ENCODE measurements around the gene METTL9. TPM values are rescaled to one million over a fixed set of nuclear protein-coding genes. Genes with fewer than 3 reads are reported as not detected.

The METTL9 gene
- total and polyA plus RNA-seq, 9 donors: 89.6 to 126 (median 97.1) TPM

GRCh38 chr16:21590287-21590686 is 9.1 kb upstream of the METTL9 start:
- no peaks in the 10 kb centered on the region for H3K36me3 ChIP-seq (ENCODE audit: control insufficient read depth, insufficient read depth, low read length)
- DNase-seq: no peak
- H3K4me3 ChIP-seq (ENCODE audit: low read length): no peak overlapping the region
- H3K27ac ChIP-seq (ENCODE audit: low read length): no peak overlapping the region
- no peaks in the 10 kb centered on the region for H3K9me3 ChIP-seq (replicated peaks; ENCODE audit: control insufficient read depth, low read depth, low read length)
- WGBS (ENCODE audit: insufficient coverage): 71% methylated on average over 1 of the region's 2 CpGs
- peaks cover 2% of the 10 kb centered on the region for H3K4me1 ChIP-seq (ENCODE audit: control insufficient read depth, insufficient read depth, low read length)
- no peaks in the 10 kb centered on the region for H3K27me3 ChIP-seq (ENCODE audit: control insufficient read depth, insufficient read depth, low read length)

GRCh38 chr16:21590796-21591195 is 8.6 kb upstream of the METTL9 start:
- Histone ChIP-seq H3K27me3 (ENCODE audit: control insufficient read depth, insufficient read depth, low read length) (no peaks in the 10 kb centered on the region), H3K9me3 (replicated peaks; ENCODE audit: control insufficient read depth, low read depth, low read length) (no peaks in the 10 kb centered on the region), H3K27ac (ENCODE audit: low read length) (no peak overlapping the region), H3K36me3 (ENCODE audit: control insufficient read depth, insufficient read depth, low read length) (no peaks in the 10 kb centered on the region), H3K4me1 (ENCODE audit: control insufficient read depth, insufficient read depth, low read length) (peaks cover 2% of the 10 kb centered on the region), H3K4me3 (ENCODE audit: low read length) (no peak overlapping the region)
- WGBS (ENCODE audit: insufficient coverage): no CpG with 5 or more reads among the region's 2 CpGs
- no peak for DNase-seq

- WGBS (ENCODE audit: insufficient coverage): 89% methylated on average over 9 of the region's 9 CpGs
- Histone ChIP-seq H3K36me3 (ENCODE audit: control insufficient read depth, insufficient read depth, low read length) (no peaks in the 10 kb centered on the region), H3K27ac (ENCODE audit: low read length) (no peak overlapping the region), H3K9me3 (replicated peaks; ENCODE audit: control insufficient read depth, low read depth, low read length) (no peaks in the 10 kb centered on the region), H3K27me3 (ENCODE audit: control insufficient read depth, insufficient read depth, low read length) (no peaks in the 10 kb centered on the region), H3K4me3 (ENCODE audit: low read length) (no peak overlapping the region), H3K4me1 (ENCODE audit: control insufficient read depth, insufficient read depth, low read length) (peaks cover 2% of the 10 kb centered on the region)
- no peak for DNase-seq
These were observed 7.2 kb upstream of the METTL9 start for GRCh38 chr16:21592191-21592590.

- peaks cover 5% of the 10 kb centered on the region for H3K4me1 ChIP-seq (ENCODE audit: control insufficient read depth, insufficient read depth, low read length)
- DNase-seq: no peak
- H3K9me3 ChIP-seq (replicated peaks; ENCODE audit: control insufficient read depth, low read depth, low read length): no peaks in the 10 kb centered on the region
- no peak overlapping the region for H3K27ac ChIP-seq (ENCODE audit: low read length)
- WGBS (ENCODE audit: insufficient coverage): no CpG with 5 or more reads among the region's 7 CpGs
- H3K4me3 ChIP-seq (ENCODE audit: low read length): no peak overlapping the region
- H3K36me3 ChIP-seq (ENCODE audit: control insufficient read depth, insufficient read depth, low read length): no peaks in the 10 kb centered on the region
- H3K27me3 ChIP-seq (ENCODE audit: control insufficient read depth, insufficient read depth, low read length): no peaks in the 10 kb centered on the region
These were observed 5.7 kb upstream of the METTL9 start for GRCh38 chr16:21593530-21594289.

GRCh38 chr16:21597561-21598030 is 1.8 kb upstream of the METTL9 start:
- 79% methylated on average over 2 of the region's 2 CpGs for WGBS (ENCODE audit: insufficient coverage)
- H3K4me3 ChIP-seq (ENCODE audit: low read length): no peak overlapping the region
- DNase-seq: no peak
- H3K27ac ChIP-seq (ENCODE audit: low read length): no peak overlapping the region
- peaks cover 4% of the 10 kb centered on the region for H3K4me1 ChIP-seq (ENCODE audit: control insufficient read depth, insufficient read depth, low read length)
- H3K27me3 ChIP-seq (ENCODE audit: control insufficient read depth, insufficient read depth, low read length): no peaks in the 10 kb centered on the region
- no peaks in the 10 kb centered on the region for H3K36me3 ChIP-seq (ENCODE audit: control insufficient read depth, insufficient read depth, low read length)
- no peaks in the 10 kb centered on the region for H3K9me3 ChIP-seq (replicated peaks; ENCODE audit: control insufficient read depth, low read depth, low read length)

GRCh38 chr16:21598206-21598605 is 1.2 kb upstream of the METTL9 start:
- peak overlapping the region; percentile 95 for H3K27ac ChIP-seq (ENCODE audit: low read length)
- peaks cover 4% of the 10 kb centered on the region for H3K4me1 ChIP-seq (ENCODE audit: control insufficient read depth, insufficient read depth, low read length)
- WGBS (ENCODE audit: insufficient coverage): 100% methylated on average over 5 of the region's 12 CpGs
- no peak for DNase-seq
- H3K9me3 ChIP-seq (replicated peaks; ENCODE audit: control insufficient read depth, low read depth, low read length): no peaks in the 10 kb centered on the region
- H3K36me3 ChIP-seq (ENCODE audit: control insufficient read depth, insufficient read depth, low read length): no peaks in the 10 kb centered on the region
- H3K4me3 ChIP-seq (ENCODE audit: low read length): no peak overlapping the region
- H3K27me3 ChIP-seq (ENCODE audit: control insufficient read depth, insufficient read depth, low read length): no peaks in the 10 kb centered on the region

GRCh38 chr16:21598701-21599121 is 666 bp upstream of the METTL9 start:
- no peaks in the 10 kb centered on the region for H3K36me3 ChIP-seq (ENCODE audit: control insufficient read depth, insufficient read depth, low read length)
- DNase-seq: no peak

GRCh38 chr16:21600031-21600773 is 825 bp downstream of the METTL9 start:
- peak overlapping the region; percentile 69 for H3K4me3 ChIP-seq (ENCODE audit: low read length)
- under 1% methylated on average over 41 of the region's 52 CpGs for WGBS (ENCODE audit: insufficient coverage)
- H3K4me1 ChIP-seq (ENCODE audit: control insufficient read depth, insufficient read depth, low read length): peaks cover 4% of the 10 kb centered on the region
- peaks cover 2% of the 10 kb centered on the region for H3K36me3 ChIP-seq (ENCODE audit: control insufficient read depth, insufficient read depth, low read length)
- H3K27ac ChIP-seq (ENCODE audit: low read length): peak overlapping the region; percentile 71
- H3K9me3 ChIP-seq (replicated peaks; ENCODE audit: control insufficient read depth, low read depth, low read length): no peaks in the 10 kb centered on the region
- DNase-seq: peak; percentile 35
- no peaks in the 10 kb centered on the region for H3K27me3 ChIP-seq (ENCODE audit: control insufficient read depth, insufficient read depth, low read length)

More at GRCh38 chr16:21598701-21599121, 666 bp upstream of the METTL9 start:
- Histone ChIP-seq H3K9me3 (replicated peaks; ENCODE audit: control insufficient read depth, low read depth, low read length) (no peaks in the 10 kb centered on the region), H3K4me1 (ENCODE audit: control insufficient read depth, insufficient read depth, low read length) (peaks cover 4% of the 10 kb centered on the region), H3K27me3 (ENCODE audit: control insufficient read depth, insufficient read depth, low read length) (no peaks in the 10 kb centered on the region), H3K27ac (ENCODE audit: low read length) (peak overlapping the region; percentile 95), H3K4me3 (ENCODE audit: low read length) (peak overlapping the region; percentile 85)
- WGBS (ENCODE audit: insufficient coverage): 2% methylated on average over 11 of the region's 13 CpGs

GRCh38 chr16:21602785-21603184 is 3.4 kb downstream of the METTL9 start:
- Histone ChIP-seq H3K27ac (ENCODE audit: low read length) (no peak overlapping the region), H3K36me3 (ENCODE audit: control insufficient read depth, insufficient read depth, low read length) (peaks cover 2% of the 10 kb centered on the region), H3K4me1 (ENCODE audit: control insufficient read depth, insufficient read depth, low read length) (peaks cover 4% of the 10 kb centered on the region), H3K4me3 (ENCODE audit: low read length) (no peak overlapping the region), H3K27me3 (ENCODE audit: control insufficient read depth, insufficient read depth, low read length) (no peaks in the 10 kb centered on the region), H3K9me3 (replicated peaks; ENCODE audit: control insufficient read depth, low read depth, low read length) (no peaks in the 10 kb centered on the region)
- WGBS (ENCODE audit: insufficient coverage): 74% methylated on average over 2 of the region's 3 CpGs
- DNase-seq: no peak

- Histone ChIP-seq H3K27me3 (ENCODE audit: control insufficient read depth, insufficient read depth, low read length) (no peaks in the 10 kb centered on the region), H3K9me3 (replicated peaks; ENCODE audit: control insufficient read depth, low read depth, low read length) (no peaks in the 10 kb centered on the region), H3K27ac (ENCODE audit: low read length) (no peak overlapping the region), H3K4me1 (ENCODE audit: control insufficient read depth, insufficient read depth, low read length) (no peaks in the 10 kb centered on the region), H3K4me3 (ENCODE audit: low read length) (no peak overlapping the region), H3K36me3 (ENCODE audit: control insufficient read depth, insufficient read depth, low read length) (peaks cover 2% of the 10 kb centered on the region)
- WGBS (ENCODE audit: insufficient coverage): no CpG with 5 or more reads among the region's 3 CpGs
- DNase-seq: no peak
These were observed 4.6 kb downstream of the METTL9 start for GRCh38 chr16:21603928-21604327.
